ENCODE data around the gene DENND6A.

DENND6A gene

GRCh38 chr3:57575966-57576626 lies 116.8 kb downstream of the DENND6A start:
- no peak for DNase-seq (ENCODE audit: low read depth in 2 of 2)
